HepG2 (cell line): ENCODE data around the gene RAB23. TPM values are rescaled to one million over a fixed set of nuclear protein-coding genes. Genes with fewer than 3 reads are reported as not detected.
A peak's percentile ranks its signal among the peaks of the same experiment; 100 is the strongest.

Experiments used
- CC2D1A ChIP-seq: sonication (generic); formaldehyde crosslinking; IDR thresholded peaks from 2 replicates; pipeline ENCODE4 v1.8.1; 2023; ENCODE audit warnings: mild to moderate bottlenecking, missing genetic modification reagents
- E2F1 ChIP-seq: sonication (generic); formaldehyde crosslinking; IDR thresholded peaks from 2 replicates; pipeline ENCODE4 v1.5.0; 2020; ENCODE audit warnings: missing genetic modification reagents
- EEA1 ChIP-seq: sonication (generic); formaldehyde crosslinking; IDR thresholded peaks from 2 replicates; pipeline ENCODE4 v1.5.1; 2020; ENCODE audit warnings: mild to moderate bottlenecking, missing genetic modification reagents, borderline replicate concordance
- HINFP ChIP-seq: sonication (generic); formaldehyde crosslinking; IDR thresholded peaks from 2 replicates; pipeline ENCODE4 v1.4.0; 2020; ENCODE audit warnings: low read depth, mild to moderate bottlenecking, missing genetic modification reagents
- HOXA9 ChIP-seq: sonication (generic); formaldehyde crosslinking; IDR thresholded peaks from 2 replicates; pipeline ENCODE4 v1.8.1; 2022; ENCODE audit warnings: missing genetic modification reagents, mild to moderate bottlenecking, moderate library complexity, borderline replicate concordance
- IKZF1 ChIP-seq: fragments of 450-650 bp; IDR thresholded peaks from 2 replicates; pipeline ENCODE4 v1.7.1; 2016
- IRF2 ChIP-seq: IDR thresholded peaks from 2 replicates; pipeline ENCODE4 v1.6.1; 2018; ENCODE audit warnings: missing genetic modification reagents, missing compliant biosample characterization
- KDM1A ChIP-seq: IDR thresholded peaks from 2 replicates; pipeline ENCODE4 v1.6.1; 2016; ENCODE audit warnings: missing compliant biosample characterization
- KDM4B ChIP-seq: sonication (generic); formaldehyde crosslinking; IDR thresholded peaks from 2 replicates; pipeline ENCODE4 v1.4.0; 2020; ENCODE audit warnings: missing genetic modification reagents
- NFE2L1 ChIP-seq: sonication (generic); formaldehyde crosslinking; IDR thresholded peaks from 2 replicates; pipeline ENCODE4 v1.4.0; 2020; ENCODE audit warnings: missing genetic modification reagents, mild to moderate bottlenecking, borderline replicate concordance
- NFKB2 ChIP-seq: sonication (generic); formaldehyde crosslinking; IDR thresholded peaks from 2 replicates; pipeline ENCODE4 v1.4.0; 2020; ENCODE audit warnings: missing genetic modification reagents, borderline replicate concordance
- NFRKB ChIP-seq: fragments of 450-650 bp; IDR thresholded peaks from 2 replicates; pipeline ENCODE4 v1.6.1; 2017
- NR2F1 ChIP-seq, 2 experiments: fragments of 450-650 bp in 1 of 2; formaldehyde crosslinking in 1 of 2; IDR thresholded peaks; 2 replicates each; pipeline versions ENCODE4 v1.5.0 to v1.6.1; 2016 to 2020; ENCODE audit warnings: mild to moderate bottlenecking in 1 of 2, missing compliant biosample characterization in 1 of 2, missing genetic modification reagents in 1 of 2, moderate library complexity in 1 of 2
- PAX8 ChIP-seq: sonication (generic); formaldehyde crosslinking; IDR thresholded peaks from 2 replicates; pipeline ENCODE4 v1.8.0; 2022; ENCODE audit warnings: mild to moderate bottlenecking, missing genetic modification reagents, borderline replicate concordance
- PTBP1 ChIP-seq: fragments of 200-400 bp; formaldehyde crosslinking; IDR thresholded peaks from 2 replicates; pipeline ENCODE4 v1.6.1; 2018; ENCODE audit warnings: low read length, low read depth; ENCODE audit not compliant: poor library complexity, severe bottlenecking
- RAD51 ChIP-seq: fragments of 450-650 bp; IDR thresholded peaks from 2 replicates; pipeline ENCODE4 v1.6.1; 2016; ENCODE audit warnings: borderline replicate concordance
- THAP8 ChIP-seq: sonication (generic); formaldehyde crosslinking; IDR thresholded peaks from 2 replicates; pipeline ENCODE4 v1.5.1; 2020; ENCODE audit warnings: missing genetic modification reagents, mild to moderate bottlenecking, borderline replicate concordance
- YEATS4 ChIP-seq: sonication (generic); formaldehyde crosslinking; IDR thresholded peaks from 2 replicates; pipeline ENCODE4 v1.4.0; 2020; ENCODE audit warnings: missing genetic modification reagents, borderline replicate concordance
- ZBTB3 ChIP-seq: sonication (generic); formaldehyde crosslinking; IDR thresholded peaks from 2 replicates; pipeline ENCODE4 v1.4.0; 2020; ENCODE audit warnings: low read depth, mild to moderate bottlenecking, moderate library complexity, missing genetic modification reagents, borderline replicate concordance
- ZFP36L2 ChIP-seq: sonication (generic); formaldehyde crosslinking; IDR thresholded peaks from 2 replicates; pipeline ENCODE4 v1.4.0; 2020; ENCODE audit warnings: missing genetic modification reagents
- ZNF3 ChIP-seq: IDR thresholded peaks from 2 replicates; pipeline ENCODE4 v1.7.0; 2017; ENCODE audit warnings: inconsistent platforms
- ZNF446 ChIP-seq: sonication (generic); formaldehyde crosslinking; IDR thresholded peaks from 2 replicates; pipeline ENCODE4 v1.5.0; 2020; ENCODE audit warnings: mild to moderate bottlenecking, missing genetic modification reagents
- ZNF503 ChIP-seq: sonication (generic); formaldehyde crosslinking; IDR thresholded peaks from 2 replicates; pipeline ENCODE4 v1.4.0; 2020; ENCODE audit warnings: missing genetic modification reagents
- ZNF510 ChIP-seq: sonication (generic); formaldehyde crosslinking; IDR thresholded peaks from 2 replicates; pipeline ENCODE4 v1.4.0; 2020; ENCODE audit warnings: low read depth, mild to moderate bottlenecking, missing genetic modification reagents
- ZSCAN30 ChIP-seq: sonication (generic); formaldehyde crosslinking; IDR thresholded peaks from 2 replicates; pipeline ENCODE4 v1.5.0; 2020; ENCODE audit warnings: mild to moderate bottlenecking, missing genetic modification reagents
- polyA plus RNA-seq, 8 experiments: library from polyadenylated mRNA; depleted of rRNA in 3 of 8; stranded (reverse) in 7 of 8; unstranded in 1 of 8; fragments of >200 nt; fragmentation: Illumina TruSeq in 4 of 8; extraction: Trizol in 4 of 8; gene quantifications; 2 replicates each; pipeline versions ENCODE4 v1.2.1 to v1.2.3, GENCODE V29; 2011 to 2016; ENCODE audit warnings: low read depth in 4 of 8, missing spikeins in 1 of 8, mixed read lengths in 1 of 8; ENCODE audit not compliant: insufficient read depth in 1 of 8
- total RNA-seq, 5 experiments: library from RNA; depleted of rRNA; stranded (reverse); fragments of >200 nt; fragmentation: Illumina TruSeq; extraction: Trizol; gene quantifications; 2 replicates each; pipeline ENCODE4 v1.2.3, GENCODE V29; 2016; ENCODE audit warnings: low read depth in 1 of 5

RAB23 gene
- total and polyA plus RNA-seq, 2 of the 13 experiments (the other 11 are each of a cell fraction or from before 2014, with no cell fraction given) = 5.5 to 16.4 TPM

GRCh38 chr6:57221936-57222742, at the start of gene RAB23 (continued):
- TF ChIP-seq HINFP (CRISPR knock-in tag) = no peak
- TF ChIP-seq HOXA9 (CRISPR knock-in tag) = no peak
- TF ChIP-seq PAX8 = no peak
- TF ChIP-seq NFRKB = no peak
- TF ChIP-seq NFKB2 (CRISPR knock-in tag) = peak; percentile 1; the same call in 1 of the 2 replicates
- TF ChIP-seq ZFP36L2 = no peak
- peak; percentile 72 for TF ChIP-seq YEATS4 (CRISPR knock-in tag)
- no peak for TF ChIP-seq NFE2L1
- TF ChIP-seq CC2D1A (CRISPR knock-in tag) = no peak
- no peak for TF ChIP-seq KDM1A (CRISPR knock-in tag)
- TF ChIP-seq NR2F1 (CRISPR knock-in tag; IDR thresholded peaks at IDR 0.05) = no peak
- TF ChIP-seq ZNF510 (CRISPR knock-in tag) = peak; percentile 45; the same call in 1 of the 2 replicates
- TF ChIP-seq ZNF3 (CRISPR knock-in tag) = no peak
- peak; percentile 29; the same call in 1 of the 2 replicates for TF ChIP-seq IRF2 (CRISPR knock-in tag)
- no peak for TF ChIP-seq ZBTB3 (CRISPR knock-in tag)
- no peak for TF ChIP-seq ZSCAN30 (CRISPR knock-in tag)
- TF ChIP-seq E2F1 = no peak
- TF ChIP-seq PTBP1 = no peak
- no peak for TF ChIP-seq THAP8 (CRISPR knock-in tag)
- TF ChIP-seq ZNF446 (CRISPR knock-in tag) = no peak; the same call in 1 of the 2 replicates
- TF ChIP-seq RAD51 = no peak
- TF ChIP-seq KDM4B (CRISPR knock-in tag) = no peak
- no peak for TF ChIP-seq ZNF503 (CRISPR knock-in tag)
- TF ChIP-seq EEA1 (CRISPR knock-in tag) = no peak
- no peak for TF ChIP-seq IKZF1
